PFSK-1 (cell line): ENCODE measurements around the gene TIMM17A.

ENCODE experiments used
- FOXP2 ChIP-seq: optimal IDR thresholded peaks from 2 replicates; pipeline ENCODE3; 2011; ENCODE audit warnings: borderline replicate concordance, control low read depth, inconsistent platforms; ENCODE audit not compliant: insufficient read depth; ENCODE audit errors: extremely low read length, extremely low read depth
- POLR2AphosphoS5 ChIP-seq: IDR thresholded peaks from 2 replicates; pipeline ENCODE4 v1.6.1; 2012; ENCODE audit warnings: low read depth, mild to moderate bottlenecking, control low read depth, low read length, moderate library complexity
- REST ChIP-seq, 2 experiments: IDR thresholded peaks; 2 replicates each; pipeline versions ENCODE4 v1.6.1 to v1.8.0; 2011 to 2012; ENCODE audit warnings: low read depth in 2 of 2, low read length in 2 of 2, control low read depth in 1 of 2, inconsistent platforms in 1 of 2, mild to moderate bottlenecking in 1 of 2, moderate library complexity in 1 of 2; ENCODE audit not compliant: insufficient read depth in 1 of 2
- SIN3A ChIP-seq: IDR thresholded peaks from 2 replicates; pipeline ENCODE4 v1.6.1; 2012; ENCODE audit warnings: mild to moderate bottlenecking, low read length, moderate library complexity, borderline replicate concordance; ENCODE audit not compliant: insufficient read depth
- TAF1 ChIP-seq: IDR thresholded peaks from 2 replicates; pipeline ENCODE4 v1.6.1; 2012; ENCODE audit warnings: low read length, control low read depth, borderline replicate concordance; ENCODE audit not compliant: insufficient read depth

Gene TIMM17A

GRCh38 chr1:201921952-201922558, 33.2 kb upstream of the TIMM17A start:
- TF ChIP-seq SIN3A (no peak), POLR2AphosphoS5 (no peak)

- TF ChIP-seq TAF1, result no peak
- TF ChIP-seq SIN3A, result no peak
- no peak for TF ChIP-seq FOXP2
- no peak for TF ChIP-seq POLR2AphosphoS5
- TF ChIP-seq REST (IDR thresholded peaks at IDR 0.05; ENCODE audit: insufficient read depth in 1 of 2, low read depth in 2 of 2, low read length in 2 of 2), result no peak
Measured at GRCh38 chr1:201925301-201925567, 30.1 kb upstream of the TIMM17A start.

GRCh38 chr1:201925981-201926645, 29.2 kb upstream of the TIMM17A start:
- TF ChIP-seq SIN3A, result no peak
- no peak for TF ChIP-seq TAF1
- no peak for TF ChIP-seq FOXP2

- TF ChIP-seq SIN3A (no peak), POLR2AphosphoS5 (no peak), TAF1 (no peak), REST (IDR thresholded peaks at IDR 0.05; ENCODE audit: insufficient read depth in 1 of 2, low read depth in 2 of 2, low read length in 2 of 2) (no peak), FOXP2 (no peak)
Measured at GRCh38 chr1:201928266-201928665, 27.0 kb upstream of the TIMM17A start.

- TF ChIP-seq TAF1 (no peak), REST (IDR thresholded peaks at IDR 0.05; ENCODE audit: insufficient read depth in 1 of 2, low read depth in 2 of 2, low read length in 2 of 2) (no peak), FOXP2 (no peak), POLR2AphosphoS5 (no peak), SIN3A (no peak)
Measured at GRCh38 chr1:201930137-201930536, 25.2 kb upstream of the TIMM17A start.

GRCh38 chr1:201930803-201931202, 24.5 kb upstream of the TIMM17A start:
- TF ChIP-seq TAF1, result no peak
- TF ChIP-seq POLR2AphosphoS5, result no peak
- TF ChIP-seq FOXP2, result no peak
- TF ChIP-seq REST (IDR thresholded peaks at IDR 0.05; ENCODE audit: insufficient read depth in 1 of 2, low read depth in 2 of 2, low read length in 2 of 2), result no peak
- no peak for TF ChIP-seq SIN3A
